Measurements from ENCODE around the gene UBR3.

The UBR3 gene

DNA sequence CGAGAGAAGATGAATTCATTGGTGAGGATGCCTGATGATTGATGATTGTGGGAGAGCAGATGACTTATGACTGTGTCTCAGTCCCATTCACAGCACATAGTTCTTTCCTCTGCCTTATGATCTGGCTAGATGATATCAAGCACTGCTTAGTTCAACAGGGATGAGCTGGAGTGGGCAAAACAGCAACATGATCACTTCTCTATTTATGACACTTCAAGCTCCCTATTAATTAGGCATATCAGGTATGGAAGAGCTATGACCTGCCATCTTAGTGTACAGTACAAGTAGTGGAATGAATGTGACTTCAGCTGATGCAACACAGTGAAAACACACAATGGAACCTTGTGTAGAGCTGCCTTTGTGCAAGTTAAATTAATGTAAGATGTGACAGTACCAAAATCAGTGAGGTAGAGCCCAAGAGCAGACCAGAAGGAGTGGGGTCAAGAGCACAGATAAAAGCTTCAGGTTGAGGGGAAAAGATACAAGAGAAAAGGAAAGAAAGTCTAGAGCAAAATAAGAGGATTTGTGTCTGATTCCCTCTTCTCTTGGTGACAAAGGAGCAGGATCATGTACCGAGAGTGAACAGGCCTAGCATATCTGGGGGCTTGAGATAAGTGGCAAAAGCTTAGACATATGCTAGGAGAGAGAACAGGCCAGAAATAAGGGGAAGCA is 257.7 kb downstream of the UBR3 start:
- Histone ChIP-seq H3K9me3 (no peaks in the 10 kb centered on the region), H3K4me1 (ENCODE audit: control insufficient read depth in 1 of 2, insufficient read depth in 1 of 2, low read depth in 1 of 2, low read length in 1 of 2) (no peaks in the 10 kb centered on the region), H3K36me3 (peaks cover 31% of the 10 kb centered on the region), H3K4me3 (ENCODE audit: low read depth in 1 of 2, low read length in 1 of 2) (no peak overlapping the region), H3K27me3 (no peaks in the 10 kb centered on the region), H3K27ac (no peak overlapping the region)
- no peak for TF ChIP-seq CTCF (IDR thresholded peaks at IDR 0.05)

- Histone ChIP-seq H3K27ac (no peak overlapping the region), H3K4me1 (ENCODE audit: control insufficient read depth in 1 of 2, insufficient read depth in 1 of 2, low read depth in 1 of 2, low read length in 1 of 2) (no peaks in the 10 kb centered on the region), H3K4me3 (ENCODE audit: low read depth in 1 of 2, low read length in 1 of 2) (no peak overlapping the region), H3K9me3 (no peaks in the 10 kb centered on the region), H3K36me3 (peaks cover 19% of the 10 kb centered on the region), H3K27me3 (no peaks in the 10 kb centered on the region)
- no peak for TF ChIP-seq CTCF (IDR thresholded peaks at IDR 0.05)
Measured at GRCh38 chr2:170086117-170086688, 258.9 kb downstream of the UBR3 start.

DNA sequence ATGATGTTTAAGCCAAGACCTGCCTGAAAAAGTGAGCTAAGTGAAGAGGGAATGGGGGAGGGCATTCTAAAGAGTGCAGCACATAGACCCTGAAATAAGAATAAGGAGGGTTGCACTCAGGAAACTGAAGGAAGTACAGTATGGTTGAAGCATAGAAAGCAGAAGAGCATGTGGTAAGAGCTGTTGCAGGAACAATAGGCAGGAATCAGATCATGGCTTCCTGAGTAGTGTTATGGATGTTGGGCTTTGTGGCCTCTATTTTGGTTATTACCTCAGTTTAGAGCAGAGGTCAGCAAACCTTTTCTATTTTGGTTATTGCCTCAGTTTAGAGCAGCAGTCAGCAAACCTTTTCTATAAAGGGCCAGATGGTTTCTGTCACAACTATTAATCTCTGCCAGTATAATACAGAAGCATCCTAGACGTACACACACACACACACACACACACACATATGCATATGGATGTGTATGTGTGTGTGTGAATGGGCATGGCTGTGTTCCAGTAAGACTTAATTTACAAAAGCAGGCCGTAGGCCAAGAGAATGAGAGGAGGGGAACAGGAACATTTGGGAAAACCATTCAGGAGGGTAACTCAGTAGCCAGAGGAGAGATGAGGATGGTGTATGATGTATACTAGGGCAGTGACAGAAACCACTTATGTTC is 259.6 kb downstream of the UBR3 start:
- no peak overlapping the region for H3K4me3 ChIP-seq (ENCODE audit: low read depth in 1 of 2, low read length in 1 of 2)
- TF ChIP-seq CTCF (IDR thresholded peaks at IDR 0.05), result no peak
- no peaks in the 10 kb centered on the region for H3K9me3 ChIP-seq
- H3K27ac ChIP-seq, result no peak overlapping the region
- peaks cover 15% of the 10 kb centered on the region for H3K36me3 ChIP-seq
- H3K27me3 ChIP-seq, result no peaks in the 10 kb centered on the region
- H3K4me1 ChIP-seq (ENCODE audit: control insufficient read depth in 1 of 2, insufficient read depth in 1 of 2, low read depth in 1 of 2, low read length in 1 of 2), result no peaks in the 10 kb centered on the region

DNA sequence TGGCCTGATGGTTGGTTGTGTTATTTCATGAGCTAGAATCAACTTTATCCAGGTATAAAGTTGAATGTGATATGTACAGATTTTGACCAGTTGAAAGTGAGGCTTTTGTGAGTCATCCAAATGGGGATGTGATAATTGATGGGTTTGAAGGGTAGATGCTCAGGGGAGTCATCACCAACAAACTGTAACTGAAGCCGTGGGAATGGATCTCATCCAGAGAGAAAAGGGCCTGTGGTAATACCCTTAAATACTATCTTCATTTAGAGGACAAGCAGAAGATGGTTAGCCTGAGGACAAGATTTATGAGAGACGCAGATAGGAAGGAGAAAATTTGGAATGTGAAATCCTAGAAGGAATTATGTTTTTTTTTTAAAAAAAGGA is 260.1 kb downstream of the UBR3 start:
- no peak for TF ChIP-seq CTCF (IDR thresholded peaks at IDR 0.05)

DNA sequence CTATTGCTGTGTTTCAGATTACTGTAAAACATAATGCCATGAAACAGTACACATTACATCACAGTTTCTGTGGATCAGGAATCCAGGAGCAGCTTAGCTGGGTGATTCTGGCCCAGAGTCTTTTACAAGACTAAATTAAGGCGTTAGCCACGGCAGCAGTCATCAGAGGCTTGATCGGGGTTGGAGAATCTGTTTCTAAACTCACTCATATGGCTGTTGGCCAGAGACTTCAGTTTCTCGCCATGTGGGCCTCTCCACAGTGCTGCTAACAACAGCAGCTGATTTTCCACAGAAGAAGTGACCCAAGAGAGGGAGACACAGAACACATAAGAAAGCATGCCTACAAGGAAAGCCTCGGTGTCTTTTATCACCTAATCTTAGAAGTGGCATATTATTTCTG is 261.5 kb downstream of the UBR3 start:
- TF ChIP-seq CTCF (IDR thresholded peaks at IDR 0.05), result no peak
- H3K9me3 ChIP-seq, result no peaks in the 10 kb centered on the region
- H3K27ac ChIP-seq, result no peak overlapping the region
- no peak overlapping the region for H3K4me3 ChIP-seq (ENCODE audit: low read depth in 1 of 2, low read length in 1 of 2)
- no peaks in the 10 kb centered on the region for H3K36me3 ChIP-seq
- no peaks in the 10 kb centered on the region for H3K4me1 ChIP-seq (ENCODE audit: control insufficient read depth in 1 of 2, insufficient read depth in 1 of 2, low read depth in 1 of 2, low read length in 1 of 2)
- no peaks in the 10 kb centered on the region for H3K27me3 ChIP-seq

More for the DNA sequence above, 260.1 kb downstream of the UBR3 start:
- H3K4me3 ChIP-seq (ENCODE audit: low read depth in 1 of 2, low read length in 1 of 2), result no peak overlapping the region
- H3K27ac ChIP-seq, result no peak overlapping the region
- H3K36me3 ChIP-seq, result peaks cover 10% of the 10 kb centered on the region
- H3K9me3 ChIP-seq, result no peaks in the 10 kb centered on the region
- no peaks in the 10 kb centered on the region for H3K4me1 ChIP-seq (ENCODE audit: control insufficient read depth in 1 of 2, insufficient read depth in 1 of 2, low read depth in 1 of 2, low read length in 1 of 2)
- H3K27me3 ChIP-seq, result no peaks in the 10 kb centered on the region

Data from neutrophil (primary cell).